SH-SY5Y (cell line): ENCODE measurements around the gene ROR2.
A peak's percentile ranks its signal among the peaks of the same experiment; 100 is the strongest.

Source experiments
- GATA2 ChIP-seq: IDR thresholded peaks from 2 replicates; pipeline ENCODE4 v1.6.1; 2011; ENCODE audit warnings: mild to moderate bottlenecking, low read depth, low read length
- GATA3 ChIP-seq: IDR thresholded peaks from 2 replicates; pipeline ENCODE4 v1.6.1; 2011; ENCODE audit warnings: low read depth, mild to moderate bottlenecking, low read length, moderate library complexity

Gene ROR2

GRCh38 chr9:91664663-91665062 lies 285.4 kb downstream of the ROR2 start:
- TF ChIP-seq GATA2 (peak; percentile 86), GATA3 (peak; percentile 85)

GRCh38 chr9:91663858-91664257 lies 286.2 kb downstream of the ROR2 start:
- TF ChIP-seq GATA3 = no peak
- no peak for TF ChIP-seq GATA2

- TF ChIP-seq GATA3 = no peak
- no peak for TF ChIP-seq GATA2
Measured at GRCh38 chr9:91661451-91661850, 288.6 kb downstream of the ROR2 start.

GRCh38 chr9:91660521-91660920 lies 289.5 kb downstream of the ROR2 start:
- TF ChIP-seq GATA2 (no peak), GATA3 (no peak)

- TF ChIP-seq GATA2 (no peak), GATA3 (no peak)
Measured at GRCh38 chr9:91659529-91660495, 290.2 kb downstream of the ROR2 start.

- TF ChIP-seq GATA3 = no peak
- TF ChIP-seq GATA2 = peak; percentile 53
Measured at GRCh38 chr9:91658513-91659105, 291.4 kb downstream of the ROR2 start.

GRCh38 chr9:91657501-91657900 lies 292.5 kb downstream of the ROR2 start:
- TF ChIP-seq GATA3 (no peak), GATA2 (no peak)

GRCh38 chr9:91655658-91656057 lies 294.4 kb downstream of the ROR2 start:
- no peak for TF ChIP-seq GATA2
- no peak for TF ChIP-seq GATA3

GRCh38 chr9:91655215-91655614 lies 294.8 kb downstream of the ROR2 start:
- TF ChIP-seq GATA2 = no peak
- TF ChIP-seq GATA3 = no peak

GRCh38 chr9:91654527-91654926 lies 295.5 kb downstream of the ROR2 start:
- TF ChIP-seq GATA3 (no peak), GATA2 (no peak)

GRCh38 chr9:91647371-91647770 lies 302.7 kb downstream of the ROR2 start:
- TF ChIP-seq GATA2 (no peak), GATA3 (no peak)

GRCh38 chr9:91646702-91647101 lies 303.3 kb downstream of the ROR2 start:
- TF ChIP-seq GATA2 = no peak
- no peak for TF ChIP-seq GATA3

DNA sequence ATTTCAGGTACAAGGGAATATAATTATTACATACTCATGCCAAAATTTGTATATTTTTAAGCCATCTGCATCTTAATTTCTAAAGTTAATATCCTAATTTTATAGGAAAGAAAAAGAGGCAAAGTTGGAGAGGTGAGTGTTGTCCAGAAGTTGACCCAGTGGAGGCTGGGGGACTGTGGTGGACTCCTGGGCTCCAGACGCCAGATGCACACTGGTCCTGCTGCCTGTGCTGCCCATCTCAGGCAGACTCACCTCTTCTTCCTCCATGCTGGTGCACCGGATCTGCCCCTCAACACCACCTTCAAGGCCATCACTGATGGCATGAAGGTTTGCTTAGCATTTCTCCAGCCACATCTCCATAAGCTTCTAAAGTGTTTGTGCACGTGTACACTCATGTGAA lies 305.6 kb downstream of the ROR2 start:
- no peak for TF ChIP-seq GATA2
- no peak for TF ChIP-seq GATA3

GRCh38 chr9:91643481-91644077 lies 306.4 kb downstream of the ROR2 start:
- TF ChIP-seq GATA2 = no peak
- TF ChIP-seq GATA3 = no peak
